ENCODE results near the gene LRIF1.
"Not testable (repeated sequence)": the region's sequence is repeated elsewhere in the genome, so short reads cannot be mapped to it uniquely, and the experiment has no call there.

The LRIF1 gene

DNA sequence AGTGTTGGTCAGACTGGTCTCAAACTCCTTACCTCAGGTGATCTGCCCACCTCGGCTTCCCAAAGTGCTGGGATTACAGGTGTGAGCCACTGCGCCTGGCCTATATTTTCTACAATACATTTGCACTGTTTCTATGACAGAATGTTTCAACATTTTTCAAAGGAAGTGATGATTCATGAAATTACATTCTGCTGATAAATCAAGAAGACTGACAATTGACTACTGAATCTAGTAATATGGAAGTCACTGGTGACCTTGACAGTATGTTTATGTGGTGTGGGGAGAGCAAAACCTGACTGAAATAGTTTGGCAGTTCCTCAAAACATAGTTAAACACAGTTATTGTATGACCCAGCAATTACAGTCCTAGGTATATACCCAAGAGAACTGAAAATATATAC, 18.1 kb downstream of the LRIF1 start:
- no peaks in the 10 kb centered on the region for H3K27me3 ChIP-seq (ENCODE audit: low read depth, low read length)
- H3K4me1 ChIP-seq (ENCODE audit: control insufficient read depth in 1 of 2, insufficient read depth in 2 of 2, low read length in 2 of 2): no peaks in the 10 kb centered on the region
- H3K4me3 ChIP-seq (ENCODE audit: low read depth in 1 of 2, low read length in 2 of 2): no peak overlapping the region
- H3K36me3 ChIP-seq (ENCODE audit: control insufficient read depth in 1 of 2, insufficient read depth in 2 of 2, low read length in 2 of 2): peaks cover 3 to 33% of the 10 kb centered on the region in 2 donors
- peaks cover 4 to 8% of the 10 kb centered on the region in 2 donors for H3K9me3 ChIP-seq (ENCODE audit: control insufficient read depth in 1 of 2, low read length in 2 of 2)
- H3K27ac ChIP-seq (ENCODE audit: low read length): no peak overlapping the region

GRCh38 chr1:110944806-110945205, 18.9 kb downstream of the LRIF1 start:
- H3K27ac ChIP-seq (ENCODE audit: low read length): no peak overlapping the region
- no peaks in the 10 kb centered on the region for H3K27me3 ChIP-seq (ENCODE audit: low read depth, low read length)
- peaks cover 3 to 31% of the 10 kb centered on the region in 2 donors for H3K36me3 ChIP-seq (ENCODE audit: control insufficient read depth in 1 of 2, insufficient read depth in 2 of 2, low read length in 2 of 2)
- H3K4me1 ChIP-seq (ENCODE audit: control insufficient read depth in 1 of 2, insufficient read depth in 2 of 2, low read length in 2 of 2): no peaks in the 10 kb centered on the region
- peaks cover 3 to 12% of the 10 kb centered on the region in 2 donors for H3K9me3 ChIP-seq (ENCODE audit: control insufficient read depth in 1 of 2, low read length in 2 of 2)
- H3K4me3 ChIP-seq (ENCODE audit: low read depth in 1 of 2, low read length in 2 of 2): no peak overlapping the region

DNA sequence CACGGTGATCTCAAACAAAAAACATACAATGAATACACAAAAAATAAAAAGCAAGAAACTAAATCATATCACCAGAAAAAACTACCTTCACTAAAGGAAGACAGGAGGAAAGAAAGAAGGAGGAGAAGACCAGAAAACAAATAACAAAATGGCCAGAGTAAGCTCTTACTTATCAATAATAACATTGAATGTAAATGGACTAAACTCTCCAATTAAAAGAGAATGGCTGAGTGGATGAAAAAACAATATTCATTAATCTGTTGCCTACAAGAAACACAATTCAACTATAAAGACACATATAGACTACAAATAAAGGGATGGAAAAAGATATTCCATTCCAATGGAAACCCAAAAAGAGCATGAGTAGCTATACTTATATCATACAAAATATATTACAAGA, 27.2 kb downstream of the LRIF1 start:
- Histone ChIP-seq H3K27me3 (ENCODE audit: low read depth, low read length) (no peaks in the 10 kb centered on the region), H3K27ac (ENCODE audit: low read length) (no peak overlapping the region), H3K36me3 (ENCODE audit: control insufficient read depth in 1 of 2, insufficient read depth in 2 of 2, low read length in 2 of 2) (no peaks in the 10 kb centered on the region), H3K4me3 (ENCODE audit: low read depth in 1 of 2, low read length in 2 of 2) (no peak overlapping the region), H3K4me1 (ENCODE audit: control insufficient read depth in 1 of 2, insufficient read depth in 2 of 2, low read length in 2 of 2) (no peaks in the 10 kb centered on the region), H3K9me3 (ENCODE audit: control insufficient read depth in 1 of 2, low read length in 2 of 2) (peaks cover 0 to 12% of the 10 kb centered on the region in 2 donors)

DNA sequence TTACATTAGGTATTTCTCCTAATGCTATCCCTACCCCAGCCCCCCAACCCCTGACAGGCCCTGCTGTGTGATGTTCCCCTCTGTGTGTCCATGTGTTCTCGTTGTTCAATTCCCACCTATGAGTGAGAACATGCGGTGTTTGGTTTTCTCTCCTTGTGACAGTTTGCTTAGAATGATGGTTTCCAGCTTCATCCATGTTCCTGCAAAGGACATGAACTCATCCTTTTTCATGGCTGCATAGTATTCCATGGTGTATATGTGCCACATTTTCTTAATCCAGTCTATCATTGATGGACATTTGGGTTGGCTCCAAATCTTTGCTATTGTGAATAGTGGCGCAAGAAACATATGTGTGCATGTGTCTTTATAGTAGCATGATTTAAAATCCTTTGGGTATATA, 32.6 kb downstream of the LRIF1 start:
- not testable (repeated sequence) for H3K36me3 ChIP-seq (ENCODE audit: control insufficient read depth in 1 of 2, insufficient read depth in 2 of 2, low read length in 2 of 2); H3K4me3 ChIP-seq (ENCODE audit: low read depth in 1 of 2, low read length in 2 of 2); H3K9me3 ChIP-seq (ENCODE audit: control insufficient read depth in 1 of 2, low read length in 2 of 2); H3K27me3 ChIP-seq (ENCODE audit: low read depth, low read length); H3K27ac ChIP-seq (ENCODE audit: low read length); H3K4me1 ChIP-seq (ENCODE audit: control insufficient read depth in 1 of 2, insufficient read depth in 2 of 2, low read length in 2 of 2)

DNA sequence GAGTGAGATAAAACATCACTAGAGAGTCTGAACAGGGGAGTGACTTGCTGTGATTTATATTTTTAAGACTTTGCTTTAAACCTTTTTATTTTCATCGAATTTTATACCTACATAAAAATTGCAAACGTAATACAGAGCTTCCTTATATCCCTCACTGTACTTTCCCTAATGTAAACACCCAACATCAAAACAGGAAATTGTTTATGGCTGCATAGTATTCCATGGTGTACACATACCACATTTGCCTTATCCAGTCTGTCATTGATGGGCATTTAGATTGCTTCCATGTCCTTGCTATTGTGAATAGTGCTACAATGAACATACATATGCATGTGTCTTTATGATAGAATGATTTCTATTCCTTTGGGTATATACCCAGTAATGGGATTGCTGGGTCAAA, 34.8 kb downstream of the LRIF1 start:
- no peaks in the 10 kb centered on the region for H3K36me3 ChIP-seq (ENCODE audit: control insufficient read depth in 1 of 2, insufficient read depth in 2 of 2, low read length in 2 of 2)

DNA sequence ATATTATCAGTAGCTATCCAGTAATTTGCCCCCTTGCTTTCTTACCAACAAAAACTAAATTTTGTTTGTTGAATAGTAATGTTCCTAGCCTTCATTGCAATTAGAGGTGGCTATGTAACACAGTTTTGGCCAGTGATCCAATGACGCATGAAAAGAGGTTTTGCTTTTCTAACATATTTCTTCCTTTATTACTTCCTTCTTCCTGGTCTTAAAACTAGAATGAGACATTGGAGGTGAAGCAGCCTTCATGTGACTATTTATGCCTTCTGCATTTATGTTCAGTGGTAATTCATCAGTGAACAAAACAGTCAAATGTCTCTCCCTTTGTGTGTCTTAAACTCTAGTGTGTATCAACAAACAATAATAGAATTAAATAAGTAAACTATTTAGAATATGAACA, 35.5 kb downstream of the LRIF1 start:
- Histone ChIP-seq H3K27me3 (ENCODE audit: low read depth, low read length) (no peaks in the 10 kb centered on the region), H3K4me3 (ENCODE audit: low read depth in 1 of 2, low read length in 2 of 2) (no peak overlapping the region), H3K4me1 (ENCODE audit: control insufficient read depth in 1 of 2, insufficient read depth in 2 of 2, low read length in 2 of 2) (no peaks in the 10 kb centered on the region), H3K27ac (ENCODE audit: low read length) (no peak overlapping the region), H3K36me3 (ENCODE audit: control insufficient read depth in 1 of 2, insufficient read depth in 2 of 2, low read length in 2 of 2) (no peaks in the 10 kb centered on the region), H3K9me3 (ENCODE audit: control insufficient read depth in 1 of 2, low read length in 2 of 2) (peaks cover 0 to 5% of the 10 kb centered on the region in 2 donors)

More for the DNA sequence above, 34.8 kb downstream of the LRIF1 start:
- no peak overlapping the region for H3K27ac ChIP-seq (ENCODE audit: low read length)
- no peaks in the 10 kb centered on the region for H3K4me1 ChIP-seq (ENCODE audit: control insufficient read depth in 1 of 2, insufficient read depth in 2 of 2, low read length in 2 of 2)
- no peaks in the 10 kb centered on the region for H3K27me3 ChIP-seq (ENCODE audit: low read depth, low read length)
- H3K9me3 ChIP-seq (ENCODE audit: control insufficient read depth in 1 of 2, low read length in 2 of 2): peaks cover 0 to 7% of the 10 kb centered on the region in 2 donors
- no peak overlapping the region for H3K4me3 ChIP-seq (ENCODE audit: low read depth in 1 of 2, low read length in 2 of 2)

- Histone ChIP-seq H3K36me3 (ENCODE audit: control insufficient read depth in 1 of 2, insufficient read depth in 2 of 2, low read length in 2 of 2) (no peaks in the 10 kb centered on the region), H3K27ac (ENCODE audit: low read length) (no peak overlapping the region), H3K9me3 (ENCODE audit: control insufficient read depth in 1 of 2, low read length in 2 of 2) (peaks cover 0 to 3% of the 10 kb centered on the region in 2 donors), H3K4me1 (ENCODE audit: control insufficient read depth in 1 of 2, insufficient read depth in 2 of 2, low read length in 2 of 2) (no peaks in the 10 kb centered on the region), H3K4me3 (ENCODE audit: low read depth in 1 of 2, low read length in 2 of 2) (no peak overlapping the region), H3K27me3 (ENCODE audit: low read depth, low read length) (no peaks in the 10 kb centered on the region)
Measured at GRCh38 chr1:110927484-110928075, 36.1 kb downstream of the LRIF1 start.

DNA sequence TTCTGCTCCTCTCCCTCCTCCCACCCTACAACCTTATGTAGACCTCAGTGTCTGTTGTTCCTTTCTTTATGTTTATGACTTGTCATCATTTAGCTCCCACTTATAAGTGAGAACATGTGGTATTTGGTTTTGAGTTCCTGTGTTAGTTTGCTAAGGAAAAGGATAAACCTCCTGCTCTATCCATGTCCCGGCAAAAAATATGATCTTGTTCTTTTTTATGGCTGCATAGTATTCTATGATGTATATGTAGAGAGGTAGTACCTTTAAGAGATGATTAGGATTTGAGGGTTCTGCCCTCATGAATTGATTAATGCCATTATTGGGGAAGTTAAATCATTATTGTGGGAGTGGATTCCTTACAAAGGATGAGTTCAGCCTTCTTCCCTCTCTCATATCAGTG, 41.8 kb downstream of the LRIF1 start:
- no peak overlapping the region for H3K27ac ChIP-seq (ENCODE audit: low read length)
- H3K36me3 ChIP-seq (ENCODE audit: control insufficient read depth in 1 of 2, insufficient read depth in 2 of 2, low read length in 2 of 2): no peaks in the 10 kb centered on the region
- no peak overlapping the region for H3K4me3 ChIP-seq (ENCODE audit: low read depth in 1 of 2, low read length in 2 of 2)
- H3K9me3 ChIP-seq (ENCODE audit: control insufficient read depth in 1 of 2, low read length in 2 of 2): no peaks in the 10 kb centered on the region
- no peaks in the 10 kb centered on the region for H3K4me1 ChIP-seq (ENCODE audit: control insufficient read depth in 1 of 2, insufficient read depth in 2 of 2, low read length in 2 of 2)
- H3K27me3 ChIP-seq (ENCODE audit: low read depth, low read length): no peaks in the 10 kb centered on the region

DNA sequence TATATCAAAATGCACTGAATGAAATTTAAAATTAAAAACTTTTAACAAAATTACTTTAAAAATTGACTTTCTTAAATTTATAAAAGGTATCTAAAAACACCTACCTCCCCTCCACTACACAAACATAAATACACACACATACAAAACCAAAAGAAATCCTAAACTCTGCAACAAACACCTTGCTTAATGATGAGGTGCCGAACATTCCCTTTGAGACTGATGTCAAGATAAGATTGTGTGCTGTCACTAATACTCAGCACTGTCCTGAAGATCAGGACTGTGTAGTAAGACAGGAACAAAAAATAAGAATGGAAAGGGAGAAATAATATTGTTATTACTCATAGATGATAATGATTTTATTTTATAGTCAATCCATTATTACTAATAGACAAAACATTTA, 45.7 kb downstream of the LRIF1 start:
- Histone ChIP-seq H3K36me3 (ENCODE audit: control insufficient read depth in 1 of 2, insufficient read depth in 2 of 2, low read length in 2 of 2) (no peaks in the 10 kb centered on the region), H3K27ac (ENCODE audit: low read length) (no peak overlapping the region), H3K27me3 (ENCODE audit: low read depth, low read length) (no peaks in the 10 kb centered on the region), H3K4me3 (ENCODE audit: low read depth in 1 of 2, low read length in 2 of 2) (no peak overlapping the region), H3K4me1 (ENCODE audit: control insufficient read depth in 1 of 2, insufficient read depth in 2 of 2, low read length in 2 of 2) (no peaks in the 10 kb centered on the region), H3K9me3 (ENCODE audit: control insufficient read depth in 1 of 2, low read length in 2 of 2) (no peaks in the 10 kb centered on the region)

GRCh38 chr1:110916669-110917306, 46.9 kb downstream of the LRIF1 start:
- no peaks in the 10 kb centered on the region for H3K4me1 ChIP-seq (ENCODE audit: control insufficient read depth in 1 of 2, insufficient read depth in 2 of 2, low read length in 2 of 2)
- no peak overlapping the region for H3K27ac ChIP-seq (ENCODE audit: low read length)
- no peaks in the 10 kb centered on the region for H3K36me3 ChIP-seq (ENCODE audit: control insufficient read depth in 1 of 2, insufficient read depth in 2 of 2, low read length in 2 of 2)
- H3K9me3 ChIP-seq (ENCODE audit: control insufficient read depth in 1 of 2, low read length in 2 of 2): peaks cover 0 to 3% of the 10 kb centered on the region in 2 donors
- no peaks in the 10 kb centered on the region for H3K27me3 ChIP-seq (ENCODE audit: low read depth, low read length)
- H3K4me3 ChIP-seq (ENCODE audit: low read depth in 1 of 2, low read length in 2 of 2): no peak overlapping the region

- Histone ChIP-seq H3K4me1 (ENCODE audit: control insufficient read depth in 1 of 2, insufficient read depth in 2 of 2, low read length in 2 of 2) (no peaks in the 10 kb centered on the region), H3K27ac (ENCODE audit: low read length) (no peak overlapping the region), H3K27me3 (ENCODE audit: low read depth, low read length) (no peaks in the 10 kb centered on the region), H3K4me3 (ENCODE audit: low read depth in 1 of 2, low read length in 2 of 2) (no peak overlapping the region), H3K36me3 (ENCODE audit: control insufficient read depth in 1 of 2, insufficient read depth in 2 of 2, low read length in 2 of 2) (no peaks in the 10 kb centered on the region), H3K9me3 (ENCODE audit: control insufficient read depth in 1 of 2, low read length in 2 of 2) (peaks cover 0 to 3% of the 10 kb centered on the region in 2 donors)
Measured at GRCh38 chr1:110916274-110916668, 47.5 kb downstream of the LRIF1 start.

DNA sequence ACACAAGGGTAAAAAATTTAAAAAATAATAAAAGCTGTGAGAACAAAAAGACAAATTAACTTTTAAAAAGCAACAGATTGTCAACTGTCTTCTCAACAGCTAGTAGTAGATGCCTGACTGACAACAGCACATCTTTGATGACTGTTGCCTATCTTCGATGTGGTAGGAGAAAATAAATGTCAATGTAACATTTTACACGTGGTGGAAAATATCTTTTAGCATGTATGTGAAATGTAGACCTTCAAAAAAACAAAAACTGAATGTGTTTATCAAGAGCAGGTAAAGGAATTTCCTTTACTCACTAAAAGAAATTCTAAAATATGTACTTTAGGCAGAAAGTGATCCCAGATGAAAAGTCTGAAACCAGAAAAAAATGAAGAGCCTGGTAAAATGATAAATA, 47.9 kb downstream of the LRIF1 start:
- Histone ChIP-seq H3K9me3 (ENCODE audit: control insufficient read depth in 1 of 2, low read length in 2 of 2) (peaks cover 0 to 3% of the 10 kb centered on the region in 2 donors), H3K27ac (ENCODE audit: low read length) (no peak overlapping the region)

More for the DNA sequence above, 47.9 kb downstream of the LRIF1 start:
- no peaks in the 10 kb centered on the region for H3K36me3 ChIP-seq (ENCODE audit: control insufficient read depth in 1 of 2, insufficient read depth in 2 of 2, low read length in 2 of 2)
- no peaks in the 10 kb centered on the region for H3K4me1 ChIP-seq (ENCODE audit: control insufficient read depth in 1 of 2, insufficient read depth in 2 of 2, low read length in 2 of 2)
- H3K27me3 ChIP-seq (ENCODE audit: low read depth, low read length): no peaks in the 10 kb centered on the region
- H3K4me3 ChIP-seq (ENCODE audit: low read depth in 1 of 2, low read length in 2 of 2): no peak overlapping the region

Measured in muscle layer of duodenum (tissue), 2 donors.